HG03097 (cell line): ENCODE results near the gene SDR9C7.
"Not testable (repeated sequence)": the region's sequence is repeated elsewhere in the genome, so short reads cannot be mapped to it uniquely, and the experiment has no call there.

Experiments
- ATAC-seq: cut with Tn5 transposase; IDR thresholded peaks from one replicate; pipeline ENCODE4 v1.9.1; 2021; ENCODE audit not compliant: unreplicated experiment, low FRiP score

The SDR9C7 gene

DNA sequence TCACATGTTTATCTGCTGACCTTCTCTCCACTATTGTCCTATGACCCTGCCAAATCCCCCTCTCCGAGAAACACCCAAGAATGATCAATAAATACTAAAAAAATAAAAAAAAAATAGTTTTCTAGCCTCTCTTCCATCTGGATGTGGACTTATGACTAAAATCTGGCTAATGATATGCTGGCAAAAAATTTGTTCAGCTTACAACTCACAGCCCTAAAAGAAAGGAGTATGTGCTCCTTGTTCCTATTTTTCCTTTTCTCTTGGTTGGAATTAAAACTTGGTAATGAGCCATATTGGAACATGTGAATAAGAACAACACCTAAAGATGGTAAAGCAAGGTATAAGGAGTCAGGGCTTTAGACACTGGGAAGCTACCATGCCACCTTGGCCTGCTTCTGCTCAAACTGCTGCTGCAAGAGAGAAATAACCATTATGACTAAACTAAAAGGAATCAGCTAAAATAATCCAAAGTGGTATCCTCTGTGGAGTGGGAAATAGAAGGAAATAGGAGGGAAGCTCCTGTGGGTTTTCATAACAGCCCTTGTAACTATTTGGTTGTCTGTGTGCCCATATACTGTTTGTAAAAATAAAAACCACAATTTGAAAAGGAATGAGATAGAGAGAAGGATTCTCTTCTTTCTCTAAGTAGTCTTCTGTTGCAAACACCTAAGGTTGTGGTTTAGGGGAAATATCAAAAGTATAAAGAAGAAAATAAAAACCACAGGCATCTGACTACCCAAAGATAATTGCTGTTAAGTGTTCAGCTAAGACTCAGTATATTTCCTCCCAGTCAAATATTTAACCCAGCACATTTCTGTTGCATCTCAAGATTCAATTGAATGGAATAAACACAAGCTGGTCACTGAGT, 53.8 kb downstream of the SDR9C7 start:
- no peak for ATAC-seq

DNA sequence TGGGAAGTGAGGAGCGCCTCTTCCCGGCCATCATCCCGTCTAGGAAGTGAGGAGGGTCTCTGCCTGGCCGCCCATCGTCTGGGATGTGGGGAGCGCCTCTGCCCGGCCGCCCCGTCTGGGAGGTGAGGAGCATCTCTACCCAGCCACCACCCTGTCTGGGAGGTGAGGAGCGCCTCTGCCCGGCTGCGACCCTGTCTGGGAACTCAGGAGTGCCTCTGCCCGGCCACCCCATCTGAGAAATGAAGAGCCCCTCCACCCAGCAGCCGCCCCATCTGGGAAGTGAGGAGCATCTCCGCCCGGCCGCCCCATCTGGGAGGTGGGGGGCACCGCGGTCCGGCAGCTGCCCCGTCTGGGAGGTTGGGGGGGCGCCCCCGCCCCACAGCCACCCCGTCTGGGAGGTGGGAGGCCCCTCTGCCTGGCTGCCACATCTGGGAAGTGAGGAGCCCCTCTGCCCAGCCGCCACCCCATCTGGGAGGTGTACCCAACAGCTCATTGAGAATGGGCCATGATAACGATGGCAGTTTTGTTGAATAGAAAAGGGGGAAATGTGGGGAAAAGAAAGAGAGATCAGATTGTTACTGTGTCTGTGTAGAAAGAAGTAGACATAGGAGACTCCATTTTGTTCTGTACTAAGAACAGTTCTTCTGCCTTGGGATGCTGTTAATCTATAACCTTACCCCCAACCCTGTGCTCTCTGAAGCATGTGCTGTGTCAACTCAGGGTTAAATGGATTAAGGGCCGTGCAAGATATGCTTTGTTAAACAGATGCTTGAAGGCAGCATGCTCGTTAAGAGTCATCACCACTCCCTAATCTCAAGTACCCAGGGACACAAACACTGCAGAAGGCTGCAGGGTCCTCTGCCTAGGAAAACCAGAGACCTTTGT, 54.7 kb downstream of the SDR9C7 start:
- ATAC-seq: not testable (repeated sequence)

DNA sequence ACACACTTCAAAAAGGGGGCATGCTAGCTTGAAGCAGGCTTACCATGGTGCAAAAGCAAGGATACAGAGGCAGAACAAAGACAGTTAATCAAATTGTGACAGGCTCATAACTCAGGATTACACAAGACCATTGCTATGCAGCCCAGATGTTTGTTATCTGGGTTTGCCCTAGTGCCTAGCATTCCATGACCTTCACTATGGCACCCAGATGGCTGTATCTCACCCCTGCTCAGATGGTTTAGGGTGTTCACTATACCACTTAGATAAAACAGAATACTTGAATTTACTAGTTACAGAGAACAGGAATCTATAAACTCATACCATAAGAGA, 56.2 kb downstream of the SDR9C7 start:
- ATAC-seq: no peak

DNA sequence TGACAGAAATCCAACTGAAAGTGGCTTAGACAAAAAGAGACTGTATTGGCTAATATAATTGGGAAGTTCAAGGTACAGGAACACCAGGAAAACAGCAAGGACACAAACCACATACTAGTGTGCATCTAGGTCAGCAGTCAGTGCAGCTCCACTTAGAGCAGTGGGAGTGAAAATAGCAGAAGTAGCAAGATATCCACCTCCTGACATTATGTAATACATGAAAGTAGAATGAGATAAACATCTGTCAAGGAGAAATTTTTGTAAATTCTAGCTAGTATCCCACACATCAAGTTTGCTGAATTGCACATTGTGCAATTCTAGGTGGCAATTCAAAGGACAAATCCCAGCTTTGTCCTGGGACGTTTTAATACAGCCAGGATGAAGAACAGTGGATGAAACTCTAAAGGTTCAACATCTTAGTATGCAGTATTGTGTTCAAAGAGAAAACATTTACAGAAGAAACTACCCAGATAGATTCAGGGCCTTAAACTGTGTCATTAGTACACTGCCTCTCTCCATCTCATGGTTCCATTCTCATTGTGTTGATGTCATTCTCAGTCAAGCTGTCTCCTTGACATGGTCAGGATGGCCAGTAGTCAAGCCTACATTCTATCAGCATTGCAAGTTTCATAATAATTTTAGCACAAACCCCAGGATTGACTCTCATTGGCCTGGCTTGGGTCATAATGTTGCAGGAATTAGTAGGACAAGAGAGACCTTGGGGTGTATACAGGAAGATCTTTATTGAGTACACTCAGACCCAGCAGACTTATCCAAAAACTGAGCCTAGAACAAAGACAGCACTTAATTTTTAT, 56.8 kb downstream of the SDR9C7 start:
- ATAC-seq: no peak

DNA sequence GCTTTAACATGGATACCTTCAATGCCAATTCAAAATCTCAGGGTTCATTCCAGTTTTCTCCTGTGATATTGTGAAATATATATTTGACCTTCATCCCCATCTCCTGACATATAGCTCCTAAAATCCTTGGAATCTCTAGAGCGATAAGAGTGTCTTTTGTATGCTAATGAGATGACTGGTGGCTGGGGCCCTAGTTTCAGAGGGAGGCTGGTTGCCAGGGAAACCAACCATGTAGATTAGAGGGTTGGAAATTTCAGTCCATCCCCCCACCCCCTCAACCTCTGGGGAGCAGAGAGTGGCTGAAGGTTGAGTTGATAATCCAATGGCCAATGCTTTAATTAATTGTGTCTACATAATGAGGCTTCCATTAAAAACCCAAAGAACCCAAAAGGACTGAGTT, 59.4 kb downstream of the SDR9C7 start:
- no peak for ATAC-seq

DNA sequence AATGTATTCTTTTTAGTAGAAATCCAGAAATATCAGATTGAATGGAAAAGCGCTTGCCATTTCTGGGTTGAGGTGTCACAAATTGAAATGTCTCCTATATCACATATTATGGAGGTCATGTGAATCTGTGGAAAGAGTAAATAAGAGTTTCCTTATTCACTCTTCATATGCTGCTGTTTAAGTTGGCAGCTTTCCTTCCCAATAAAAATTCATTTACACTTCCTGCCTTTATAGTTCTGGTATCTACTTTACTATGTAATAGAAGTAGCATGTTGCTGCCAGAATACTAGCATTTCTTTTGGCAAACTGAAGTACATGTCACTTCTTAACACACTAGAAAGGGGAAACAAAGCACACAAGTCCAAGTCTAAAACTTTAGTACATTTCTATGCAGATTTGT, 60.8 kb downstream of the SDR9C7 start:
- ATAC-seq: no peak
